OCI-LY1 (cell line): ENCODE data around the gene DYRK1A.

Source experiments
- H2AFZ ChIP-seq: fragments of 200-600 bp; sonication (generic), shearing (Covaris generic); 2 replicates; pipeline ENCODE4 v1.6.0; 2014; ENCODE audit warnings: antibody characterized with exemption, mild to moderate bottlenecking, low read length
- H3F3A ChIP-seq: fragments of 200-600 bp; sonication (generic), shearing (Covaris generic); 2 replicates; pipeline ENCODE4 v1.6.0; 2014; ENCODE audit warnings: mild to moderate bottlenecking, antibody characterized with exemption, low read length, moderate library complexity; ENCODE audit not compliant: insufficient read depth
- H3K27ac ChIP-seq: fragments of 200-600 bp; sonication (generic); 2 replicates; pipeline ENCODE4 v1.5.1; 2014; ENCODE audit warnings: low read length, mixed run types, mild to moderate bottlenecking, low read depth; ENCODE audit not compliant: poor library complexity, severe bottlenecking
- H3K27me3 ChIP-seq: fragments of 200-600 bp; sonication (generic); 2 replicates; pipeline ENCODE4 v1.6.0; 2014; ENCODE audit warnings: antibody characterized with exemption, mild to moderate bottlenecking, low read length, moderate library complexity; ENCODE audit not compliant: insufficient read depth
- H3K36me3 ChIP-seq: fragments of 200-600 bp; sonication (generic); 2 replicates; pipeline ENCODE4 v1.6.1; 2014; ENCODE audit warnings: mild to moderate bottlenecking, antibody characterized with exemption, low read length, moderate library complexity, mixed read lengths; ENCODE audit not compliant: insufficient read depth
- H3K4me1 ChIP-seq: fragments of 200-600 bp; sonication (generic); 2 replicates; pipeline ENCODE4 v1.5.1; 2014; ENCODE audit warnings: mild to moderate bottlenecking, low read length, moderate library complexity; ENCODE audit not compliant: insufficient read depth, severe bottlenecking
- H3K4me2 ChIP-seq: fragments of 200-600 bp; sonication (generic), shearing (Covaris generic); 2 replicates; pipeline ENCODE4 v1.6.1; 2014; ENCODE audit warnings: low read length
- H3K4me3 ChIP-seq: fragments of 200-600 bp; sonication (generic); 2 replicates; pipeline ENCODE4 v1.5.1; 2014; ENCODE audit warnings: low read length, low read depth, mild to moderate bottlenecking, mixed read lengths; ENCODE audit not compliant: poor library complexity, severe bottlenecking
- H3K79me2 ChIP-seq: fragments of 200-600 bp; shearing (Covaris generic); 2 replicates; pipeline ENCODE4 v1.6.1; 2016; ENCODE audit warnings: mixed run types, low read length, mixed read lengths; ENCODE audit not compliant: insufficient read depth
- H3K9ac ChIP-seq: fragments of 200-600 bp; sonication (generic), shearing (Covaris generic); 2 replicates; pipeline ENCODE4 v1.6.1; 2014; ENCODE audit warnings: mild to moderate bottlenecking, low read length, mixed read lengths
- H3K9me2 ChIP-seq: fragments of 200-600 bp; sonication (generic), shearing (Covaris generic); 2 replicates; pipeline ENCODE4 v1.6.1; 2014; ENCODE audit warnings: low read depth, mild to moderate bottlenecking, low read length, mixed read lengths
- H3K9me3 ChIP-seq: fragments of 200-600 bp; shearing (Covaris generic); 2 replicates; pipeline ENCODE4 v1.6.1; 2014; ENCODE audit warnings: low read length, mixed read lengths
- H4K20me1 ChIP-seq: fragments of 200-600 bp; sonication (generic), shearing (Covaris generic); 2 replicates; pipeline ENCODE4 v1.6.0; 2016; ENCODE audit warnings: mild to moderate bottlenecking, low read length; ENCODE audit not compliant: insufficient read depth
- CTCF ChIP-seq: fragments of 200-600 bp; sonication (generic), shearing (Covaris generic); IDR thresholded peaks from 2 replicates; pipeline ENCODE4 v1.5.1; 2017; ENCODE audit warnings: mild to moderate bottlenecking, antibody characterized with exemption, low read length, moderate library complexity, mixed read lengths
- EZH2 ChIP-seq: fragments of 200-600 bp; sonication (generic), shearing (Covaris generic); IDR thresholded peaks from 2 replicates; pipeline ENCODE4 v1.8.0; 2017; ENCODE audit warnings: borderline replicate concordance, mixed run types, mild to moderate bottlenecking, antibody characterized with exemption, low read length, moderate library complexity, mixed read lengths

Gene DYRK1A

DNA sequence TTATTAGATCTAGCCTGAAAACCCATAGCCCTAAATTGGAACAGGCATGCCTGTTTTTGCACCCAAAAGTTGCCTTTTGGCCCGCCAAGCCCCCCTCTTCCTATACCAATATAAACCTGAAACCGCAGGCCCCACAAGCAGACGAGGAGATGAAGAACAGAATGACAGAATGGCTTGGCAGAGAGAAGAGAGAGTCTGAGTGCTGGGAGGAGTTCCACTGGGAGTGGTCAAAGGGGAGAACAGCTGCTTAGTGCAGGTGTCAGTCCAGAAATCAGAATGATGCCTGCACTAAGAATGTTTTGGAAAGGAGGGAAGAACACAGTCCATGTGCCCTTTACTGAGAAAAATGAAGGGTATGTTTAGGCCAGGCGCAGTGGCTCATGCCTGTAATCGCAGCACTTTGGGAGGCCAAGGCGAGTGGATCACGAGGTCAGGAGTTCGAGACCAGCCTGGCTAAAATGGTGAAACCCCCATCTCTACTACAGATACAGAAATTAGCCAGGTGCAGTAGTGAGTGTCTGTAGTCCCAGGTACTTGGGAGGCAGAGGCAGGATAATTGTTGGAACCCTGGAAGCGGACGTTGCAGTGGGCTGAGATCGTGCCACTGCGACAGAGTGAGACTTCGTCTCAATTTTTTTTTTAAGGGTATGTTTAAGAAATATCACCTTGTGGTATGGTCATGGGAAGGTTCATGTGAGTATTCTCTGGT, 9.4 kb downstream of the DYRK1A start:
- no peaks in the 10 kb centered on the region for H3K9me2 ChIP-seq
- H3K36me3 ChIP-seq = peaks cover 4% of the 10 kb centered on the region
- TF ChIP-seq CTCF (no peak), EZH2 (no peak)
- H3K9ac ChIP-seq = no peak overlapping the region
- H3K27ac ChIP-seq = no peak overlapping the region
- no peaks in the 10 kb centered on the region for H3K9me3 ChIP-seq
- H3K4me2 ChIP-seq = no peak overlapping the region
- H3K4me1 ChIP-seq = peaks cover 19% of the 10 kb centered on the region
- no peaks in the 10 kb centered on the region for H4K20me1 ChIP-seq
- H3F3A ChIP-seq = no peaks in the 10 kb centered on the region
- H2AFZ ChIP-seq = no peak overlapping the region
- peaks cover 100% of the 10 kb centered on the region for H3K79me2 ChIP-seq
- no peaks in the 10 kb centered on the region for H3K27me3 ChIP-seq
- no peak overlapping the region for H3K4me3 ChIP-seq

GRCh38 chr21:37378700-37379139, 12.1 kb downstream of the DYRK1A start:
- Histone ChIP-seq H3K9ac (no peak overlapping the region), H3K4me3 (no peak overlapping the region), H2AFZ (no peak overlapping the region), H3K4me2 (no peak overlapping the region), H3F3A (no peaks in the 10 kb centered on the region), H3K79me2 (peaks cover 100% of the 10 kb centered on the region), H4K20me1 (no peaks in the 10 kb centered on the region), H3K4me1 (peaks cover 14% of the 10 kb centered on the region), H3K27me3 (no peaks in the 10 kb centered on the region), H3K9me3 (no peaks in the 10 kb centered on the region), H3K9me2 (no peaks in the 10 kb centered on the region), H3K27ac (no peak overlapping the region), H3K36me3 (peaks cover 4% of the 10 kb centered on the region)
- no peak for TF ChIP-seq EZH2
- no peak for TF ChIP-seq CTCF

DNA sequence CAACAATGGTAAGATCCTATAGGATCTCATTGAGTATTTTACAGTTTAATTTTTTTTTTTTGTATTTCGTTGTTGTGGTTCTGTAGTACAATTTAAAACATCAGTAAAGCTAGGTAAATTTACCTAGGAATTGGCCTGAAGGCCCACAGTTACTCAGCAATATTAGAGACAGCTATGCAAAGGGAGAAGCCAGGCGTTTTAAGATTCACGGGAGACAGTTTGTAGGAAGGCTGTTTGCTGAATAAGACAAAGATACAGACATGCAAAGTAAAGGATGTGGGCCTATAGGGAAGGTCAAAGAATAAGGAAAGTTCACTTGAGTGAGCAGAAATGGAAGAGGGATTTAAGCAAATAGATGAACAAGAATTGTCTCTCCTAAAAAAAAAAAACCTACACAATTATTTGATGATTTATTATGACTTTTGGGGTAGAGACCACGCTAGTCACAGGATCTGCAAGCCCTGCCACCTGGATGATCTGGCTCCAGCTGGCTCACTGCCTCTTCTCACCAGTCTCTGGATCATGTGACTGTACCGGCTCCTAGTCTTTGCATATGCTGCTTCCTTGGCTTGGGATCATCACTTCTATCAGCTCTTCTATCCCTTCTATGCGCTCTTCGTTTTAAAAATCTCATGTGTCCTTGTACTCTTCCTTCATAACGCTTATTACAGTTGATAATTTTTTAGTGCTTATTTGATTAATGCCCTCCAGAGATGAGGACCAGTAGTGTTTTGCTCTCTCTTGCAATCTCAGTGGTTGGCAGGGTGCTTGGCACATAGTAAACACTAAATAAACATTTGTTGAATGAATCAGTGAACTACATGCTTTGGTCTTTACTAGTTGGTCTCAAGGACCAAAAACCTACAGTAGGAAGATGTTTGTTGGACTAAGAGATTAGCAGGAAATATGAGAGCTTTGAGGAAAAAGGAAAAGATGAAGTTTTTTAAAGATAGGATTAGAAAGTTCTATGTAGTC, 14.1 kb downstream of the DYRK1A start:
- Histone ChIP-seq H4K20me1 (no peaks in the 10 kb centered on the region), H3K9ac (no peak overlapping the region), H3K27me3 (no peaks in the 10 kb centered on the region), H2AFZ (no peak overlapping the region), H3K9me3 (no peaks in the 10 kb centered on the region), H3K79me2 (peaks cover 100% of the 10 kb centered on the region), H3K4me2 (no peak overlapping the region), H3K4me3 (no peak overlapping the region), H3K4me1 (peaks cover 6% of the 10 kb centered on the region), H3K9me2 (no peaks in the 10 kb centered on the region), H3K36me3 (peaks cover 7% of the 10 kb centered on the region), H3F3A (no peaks in the 10 kb centered on the region), H3K27ac (no peak overlapping the region)
- no peak for TF ChIP-seq CTCF
